Measurements from ENCODE around the gene PDIA2.

GRCh38 chr16:305916-306626 is 23.1 kb downstream of the PDIA2 start:
- TF ChIP-seq ZFP3 (CRISPR knock-in tag; IDR thresholded peaks at IDR 0.05) (no peak), ESRRG (CRISPR knock-in tag; IDR thresholded peaks at IDR 0.05) (no peak), PPARA (CRISPR knock-in tag; IDR thresholded peaks at IDR 0.05; ENCODE audit: borderline replicate concordance) (no peak), PATZ1 (CRISPR knock-in tag; IDR thresholded peaks at IDR 0.05; ENCODE audit: borderline replicate concordance) (no peak), ISL1 (CRISPR knock-in tag; IDR thresholded peaks at IDR 0.05) (no peak), BACH2 (CRISPR knock-in tag; IDR thresholded peaks at IDR 0.05; ENCODE audit: borderline replicate concordance) (no peak), ZFP30 (CRISPR knock-in tag; IDR thresholded peaks at IDR 0.05) (no peak), RARB (CRISPR knock-in tag; IDR thresholded peaks at IDR 0.05) (no peak), CREB5 (CRISPR knock-in tag; IDR thresholded peaks at IDR 0.05; ENCODE audit: low read depth) (no peak), CSDC2 (CRISPR knock-in tag; IDR thresholded peaks at IDR 0.05) (no peak), TSHZ2 (CRISPR knock-in tag; IDR thresholded peaks at IDR 0.05) (no peak), ARNTL (CRISPR knock-in tag; IDR thresholded peaks at IDR 0.05; ENCODE audit: borderline replicate concordance, low read depth) (no peak), SNAI2 (CRISPR knock-in tag; IDR thresholded peaks at IDR 0.05) (no peak)

Data from SK-N-SH treated with all-trans-retinoic acid at 6 μM for 48 hours (cell line).